ENCODE data around the gene ADRA2C.

DNA sequence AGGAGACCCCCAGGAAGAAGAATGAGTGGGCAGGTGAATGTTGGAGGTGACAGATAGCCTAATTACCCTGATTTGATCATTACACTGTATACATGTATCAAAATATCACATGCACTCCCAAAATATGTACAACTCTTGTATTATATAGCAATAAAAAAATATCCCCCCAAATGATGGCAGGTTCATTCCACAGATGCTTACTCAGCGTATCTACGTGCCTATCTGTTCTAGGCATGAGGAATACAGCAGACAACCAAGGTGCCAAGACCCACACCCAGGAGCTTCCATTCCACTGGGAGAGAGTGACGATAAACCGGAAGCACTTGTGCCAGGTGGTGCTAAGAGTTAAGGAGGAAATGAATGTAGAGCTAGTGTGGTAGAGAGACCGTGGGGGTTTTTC is 42.4 kb downstream of the ADRA2C start:
- TF ChIP-seq, protein P1, sequence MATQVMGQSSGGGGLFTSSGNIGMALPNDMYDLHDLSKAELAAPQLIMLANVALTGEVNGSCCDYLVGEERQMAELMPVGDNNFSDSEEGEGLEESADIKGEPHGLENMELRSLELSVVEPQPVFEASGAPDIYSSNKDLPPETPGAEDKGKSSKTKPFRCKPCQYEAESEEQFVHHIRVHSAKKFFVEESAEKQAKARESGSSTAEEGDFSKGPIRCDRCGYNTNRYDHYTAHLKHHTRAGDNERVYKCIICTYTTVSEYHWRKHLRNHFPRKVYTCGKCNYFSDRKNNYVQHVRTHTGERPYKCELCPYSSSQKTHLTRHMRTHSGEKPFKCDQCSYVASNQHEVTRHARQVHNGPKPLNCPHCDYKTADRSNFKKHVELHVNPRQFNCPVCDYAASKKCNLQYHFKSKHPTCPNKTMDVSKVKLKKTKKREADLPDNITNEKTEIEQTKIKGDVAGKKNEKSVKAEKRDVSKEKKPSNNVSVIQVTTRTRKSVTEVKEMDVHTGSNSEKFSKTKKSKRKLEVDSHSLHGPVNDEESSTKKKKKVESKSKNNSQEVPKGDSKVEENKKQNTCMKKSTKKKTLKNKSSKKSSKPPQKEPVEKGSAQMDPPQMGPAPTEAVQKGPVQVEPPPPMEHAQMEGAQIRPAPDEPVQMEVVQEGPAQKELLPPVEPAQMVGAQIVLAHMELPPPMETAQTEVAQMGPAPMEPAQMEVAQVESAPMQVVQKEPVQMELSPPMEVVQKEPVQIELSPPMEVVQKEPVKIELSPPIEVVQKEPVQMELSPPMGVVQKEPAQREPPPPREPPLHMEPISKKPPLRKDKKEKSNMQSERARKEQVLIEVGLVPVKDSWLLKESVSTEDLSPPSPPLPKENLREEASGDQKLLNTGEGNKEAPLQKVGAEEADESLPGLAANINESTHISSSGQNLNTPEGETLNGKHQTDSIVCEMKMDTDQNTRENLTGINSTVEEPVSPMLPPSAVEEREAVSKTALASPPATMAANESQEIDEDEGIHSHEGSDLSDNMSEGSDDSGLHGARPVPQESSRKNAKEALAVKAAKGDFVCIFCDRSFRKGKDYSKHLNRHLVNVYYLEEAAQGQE (IDR thresholded peaks at IDR 0.05; ENCODE audit: insufficient read depth in 1 of 2, low read depth in 2 of 2, low read length in 2 of 2) = no peak
- TF ChIP-seq SIN3A (IDR thresholded peaks at IDR 0.05; ENCODE audit: borderline replicate concordance, insufficient read depth, low read length) = no peak
